Measurements from ENCODE around the gene KRTAP10-11. TPM values are rescaled to one million over a fixed set of nuclear protein-coding genes. Genes with fewer than 3 reads are reported as not detected.

KRTAP10-11 gene
- polyA plus RNA-seq, 3 donors = not detected

DNA sequence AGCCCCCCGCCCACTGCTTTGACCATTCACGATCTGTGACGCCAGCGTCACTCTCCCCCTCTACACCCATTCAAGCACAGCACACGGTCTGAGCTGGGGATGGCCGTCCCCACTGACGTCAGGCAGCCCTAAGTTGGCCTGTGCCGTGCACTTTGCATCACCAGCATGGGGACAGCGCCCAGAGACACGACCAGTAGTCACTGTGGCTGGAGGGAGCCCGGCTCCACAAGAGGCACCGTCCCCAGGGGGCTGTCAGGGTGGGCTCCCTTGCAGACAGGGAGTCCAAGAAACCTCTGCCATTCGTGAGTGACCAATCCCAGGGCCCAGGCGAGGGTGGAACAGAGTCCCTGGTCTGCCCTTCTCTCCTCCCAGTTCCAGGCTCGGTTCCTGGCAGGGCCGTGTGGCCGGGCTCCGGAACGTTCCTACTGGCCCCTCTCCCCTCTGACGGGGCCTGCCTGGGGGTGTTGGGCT lies 32.0 kb upstream of the KRTAP10-11 start:
- H3K9ac ChIP-seq (ENCODE audit: insufficient read depth, low read length, poor library complexity, severe bottlenecking) = no peak overlapping the region
- no peak overlapping the region for H3K27ac Mint-ChIP-seq
- H3K9me3 ChIP-seq (replicated peaks in 1 of 2; ENCODE audit: control insufficient read depth in 1 of 2, insufficient read depth in 1 of 2, low read length in 2 of 2) = peaks cover 19 to 29% of the 10 kb centered on the region in 2 donors
- H4K20me1 ChIP-seq (ENCODE audit: insufficient read depth, low read length) = no peaks in the 10 kb centered on the region
- DNase-seq = no peak
- no peaks in the 10 kb centered on the region for H3K27me3 ChIP-seq (ENCODE audit: control insufficient read depth in 2 of 2, insufficient read depth in 2 of 2, low read length in 2 of 2)
- H2AFZ ChIP-seq (ENCODE audit: insufficient read depth, low read depth, low read length, poor library complexity, severe bottlenecking) = no peak overlapping the region
- WGBS (ENCODE audit: insufficient coverage) = 95% methylated on average over 13 of the region's 20 CpGs
- intact Hi-C loops (cut with micrococcal nuclease) = no loop called here
- no peaks in the 10 kb centered on the region for H3K79me2 ChIP-seq (ENCODE audit: insufficient read depth, low read length)
- no peak for TF ChIP-seq CTCF (IDR thresholded peaks at IDR 0.05)
- no peaks in the 10 kb centered on the region for H3K4me1 ChIP-seq (ENCODE audit: control insufficient read depth in 1 of 2, insufficient read depth in 2 of 2, low read length in 2 of 2)
- H3K36me3 ChIP-seq (replicated peaks in 1 of 2; ENCODE audit: control insufficient read depth in 1 of 2, insufficient read depth in 2 of 2, low read length in 2 of 2) = no peaks in the 10 kb centered on the region
- peaks cover 2 to 8% (median 3%) of the 10 kb centered on the region in 3 donors for H3K27me3 Mint-ChIP-seq (ENCODE audit: low read depth in 3 of 3)
- no peak overlapping the region for H3K4me3 Mint-ChIP-seq
- H3K27ac ChIP-seq (ENCODE audit: low read depth in 1 of 2, low read length in 2 of 2) = no peak overlapping the region
- H3K4me1 Mint-ChIP-seq = peaks cover 10% of the 10 kb centered on the region
- peaks cover 18 to 43% (median 31%) of the 10 kb centered on the region in 7 donors for H3K9me3 Mint-ChIP-seq
- no peak overlapping the region for H3K4me2 ChIP-seq (replicated peaks; ENCODE audit: extremely low read depth, low read length, poor library complexity, severe bottlenecking)
- H3K4me3 ChIP-seq (replicated peaks in 1 of 3; ENCODE audit: low read depth in 2 of 3, low read length in 3 of 3) = no peak overlapping the region
- H3K36me3 Mint-ChIP-seq = no peaks in the 10 kb centered on the region

DNA sequence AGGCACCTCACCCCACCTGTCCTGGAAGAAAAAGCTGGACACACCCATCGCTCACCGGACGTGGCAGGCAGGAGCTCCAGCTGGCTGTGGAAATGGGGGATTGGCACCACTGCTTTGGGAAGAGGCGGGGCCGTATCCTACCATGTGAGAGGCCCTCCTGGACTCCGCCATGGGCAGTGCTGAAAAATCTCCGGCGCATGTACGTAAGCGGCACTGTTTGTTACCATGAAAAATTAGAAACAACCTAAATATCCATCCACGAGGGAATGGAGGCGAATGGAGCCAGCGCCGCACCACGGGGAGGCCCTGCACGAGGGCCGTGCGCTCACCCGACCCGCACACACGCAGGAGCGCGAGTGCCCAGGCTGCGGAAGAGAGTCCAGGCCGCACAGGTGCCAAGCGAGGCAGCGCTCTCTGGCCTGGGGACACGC lies 31.2 kb upstream of the KRTAP10-11 start:
- DNase-seq = no peak
- no peaks in the 10 kb centered on the region for H4K20me1 ChIP-seq (ENCODE audit: insufficient read depth, low read length)
- intact Hi-C loops (cut with micrococcal nuclease) = no loop called here
- Mint-ChIP-seq H3K27ac (no peak overlapping the region), H3K27me3 (ENCODE audit: low read depth in 3 of 3) (peaks cover 3 to 11% (median 4%) of the 10 kb centered on the region in 3 donors), H3K9me3 (peaks cover 23 to 44% (median 32%) of the 10 kb centered on the region in 7 donors), H3K36me3 (no peaks in the 10 kb centered on the region), H3K4me3 (no peak overlapping the region), H3K4me1 (peaks cover 10% of the 10 kb centered on the region)
- no peaks in the 10 kb centered on the region for H3K27me3 ChIP-seq (ENCODE audit: control insufficient read depth in 2 of 2, insufficient read depth in 2 of 2, low read length in 2 of 2)
- H3K27ac ChIP-seq (ENCODE audit: low read depth in 1 of 2, low read length in 2 of 2) = no peak overlapping the region
- H3K36me3 ChIP-seq (replicated peaks in 1 of 2; ENCODE audit: control insufficient read depth in 1 of 2, insufficient read depth in 2 of 2, low read length in 2 of 2) = no peaks in the 10 kb centered on the region
- peaks cover 23 to 29% of the 10 kb centered on the region in 2 donors for H3K9me3 ChIP-seq (replicated peaks in 1 of 2; ENCODE audit: control insufficient read depth in 1 of 2, insufficient read depth in 1 of 2, low read length in 2 of 2)
- H3K9ac ChIP-seq (ENCODE audit: insufficient read depth, low read length, poor library complexity, severe bottlenecking) = no peak overlapping the region
- H2AFZ ChIP-seq (ENCODE audit: insufficient read depth, low read depth, low read length, poor library complexity, severe bottlenecking) = no peak overlapping the region
- H3K4me3 ChIP-seq (replicated peaks in 1 of 3; ENCODE audit: low read depth in 2 of 3, low read length in 3 of 3) = no peak overlapping the region
- TF ChIP-seq CTCF (IDR thresholded peaks at IDR 0.05) = no peak
- H3K79me2 ChIP-seq (ENCODE audit: insufficient read depth, low read length) = no peaks in the 10 kb centered on the region
- H3K4me2 ChIP-seq (replicated peaks; ENCODE audit: extremely low read depth, low read length, poor library complexity, severe bottlenecking) = no peak overlapping the region
- WGBS (ENCODE audit: insufficient coverage) = 98% methylated on average over 22 of the region's 28 CpGs
- H3K4me1 ChIP-seq (ENCODE audit: control insufficient read depth in 1 of 2, insufficient read depth in 2 of 2, low read length in 2 of 2) = no peaks in the 10 kb centered on the region
